Hematopoietic multipotent progenitor cell treated with erythropoietin and hydrocortisone succinate and interleukin-3 and kit ligand, for 6 days (in vitro differentiated cells): ENCODE results near the gene ACTL7A.
"Not testable (repeated sequence)": the region's sequence is repeated elsewhere in the genome, so short reads cannot be mapped to it uniquely, and the experiment has no call there.

Experiments used
- DNase-seq: peaks from one replicate; pipeline ENCODE4 v3.0.0-alpha.2; 2015

Gene ACTL7A

GRCh38 chr9:108882052-108882888 lies 20.2 kb downstream of the ACTL7A start:
- DNase-seq = no peak

- no peak for DNase-seq
Observed at GRCh38 chr9:108883085-108883484, 21.0 kb downstream of the ACTL7A start.

- DNase-seq = no peak
Observed at GRCh38 chr9:108884701-108885100, 22.6 kb downstream of the ACTL7A start.

- DNase-seq = peak; percentile 84
Observed at GRCh38 chr9:108885643-108886348, 23.7 kb downstream of the ACTL7A start.

GRCh38 chr9:108886594-108887271 lies 24.7 kb downstream of the ACTL7A start:
- DNase-seq = not testable (repeated sequence)

GRCh38 chr9:108889649-108890067 lies 27.6 kb downstream of the ACTL7A start:
- DNase-seq = peak; percentile 39

GRCh38 chr9:108894225-108894997 lies 32.3 kb downstream of the ACTL7A start:
- DNase-seq = no peak

GRCh38 chr9:108897324-108898096 lies 35.4 kb downstream of the ACTL7A start:
- no peak for DNase-seq

- not testable (repeated sequence) for DNase-seq
Observed at GRCh38 chr9:108899023-108899695, 37.1 kb downstream of the ACTL7A start.

GRCh38 chr9:108900176-108900575 lies 38.1 kb downstream of the ACTL7A start:
- DNase-seq = no peak

GRCh38 chr9:108903420-108904103 lies 41.5 kb downstream of the ACTL7A start:
- peak; percentile 54 for DNase-seq

- DNase-seq = no peak
Observed at GRCh38 chr9:108904161-108904560, 42.1 kb downstream of the ACTL7A start.

GRCh38 chr9:108905494-108905893 lies 43.4 kb downstream of the ACTL7A start:
- DNase-seq = no peak

GRCh38 chr9:108910402-108910801 lies 48.3 kb downstream of the ACTL7A start:
- DNase-seq = no peak

GRCh38 chr9:108910914-108911313 lies 48.8 kb downstream of the ACTL7A start:
- DNase-seq = no peak

- DNase-seq = no peak
Observed at GRCh38 chr9:108911820-108912219, 49.8 kb downstream of the ACTL7A start.
